Stimulated activated CD4-positive, alpha-beta T cell treated with anti-CD3 and anti-CD28 coated beads, Interleukin-15, amount 100 ng/mL, for 24 hours (primary cell): ENCODE measurements around the gene TMEM273.

Experiments used
- DNase-seq: peaks from one replicate; pipeline ENCODE4 v3.0.0-alpha.2; 2020

TMEM273 gene

GRCh38 chr10:49136525-49136924 lies 51.7 kb downstream of the TMEM273 start:
- no peak for DNase-seq

- no peak for DNase-seq
These were observed 52.4 kb downstream of the TMEM273 start for GRCh38 chr10:49135575-49136313.

DNA sequence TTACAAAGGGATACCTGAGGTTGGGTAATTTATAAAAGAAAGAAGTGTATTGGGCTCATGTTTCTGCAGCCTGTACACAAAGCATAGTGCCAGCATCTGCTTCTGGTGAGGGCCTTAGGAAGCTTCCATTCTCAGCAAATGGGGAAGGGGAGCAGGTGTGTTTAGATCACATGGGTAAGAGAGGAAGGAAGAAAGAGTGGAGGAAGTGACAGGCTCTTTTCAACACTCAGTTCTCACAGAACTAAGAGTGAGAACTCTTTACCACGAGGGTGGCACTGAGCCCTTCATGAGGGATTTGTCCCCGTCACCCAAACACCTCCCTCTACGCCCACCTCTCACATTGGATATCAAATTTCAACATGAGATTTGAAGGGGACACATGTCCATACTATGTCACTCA lies 53.9 kb downstream of the TMEM273 start:
- no peak for DNase-seq

GRCh38 chr10:49133706-49134248 lies 54.4 kb downstream of the TMEM273 start, which contains the start of gene FAM170B:
Gene FAM170B, minus strand, starts transcription at chr10:49134021. Its CDS starts 103 bp downstream, at chr10:49133918.
- DNase-seq, result no peak

DNA sequence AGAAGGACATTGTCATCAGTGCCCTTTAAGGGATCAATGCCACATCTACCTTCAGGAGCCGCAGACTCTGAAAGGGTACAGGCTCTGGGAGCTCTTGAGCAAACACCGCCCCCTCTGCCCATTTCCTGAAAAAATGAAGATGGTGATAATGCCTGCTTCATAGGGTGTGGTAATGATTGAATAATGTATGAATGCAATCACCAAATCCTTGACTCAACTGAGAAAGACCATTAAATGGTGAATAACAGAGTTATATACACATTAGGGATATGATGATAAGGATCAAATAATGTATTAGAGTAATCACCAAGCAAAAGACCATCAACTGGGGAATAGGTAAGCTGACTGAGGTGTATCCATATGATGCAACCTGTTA lies 55.8 kb downstream of the TMEM273 start:
- DNase-seq, result no peak

GRCh38 chr10:49131507-49132361 lies 56.5 kb downstream of the TMEM273 start:
- DNase-seq, result no peak

GRCh38 chr10:49129376-49129775 lies 58.8 kb downstream of the TMEM273 start:
- DNase-seq, result no peak

DNA sequence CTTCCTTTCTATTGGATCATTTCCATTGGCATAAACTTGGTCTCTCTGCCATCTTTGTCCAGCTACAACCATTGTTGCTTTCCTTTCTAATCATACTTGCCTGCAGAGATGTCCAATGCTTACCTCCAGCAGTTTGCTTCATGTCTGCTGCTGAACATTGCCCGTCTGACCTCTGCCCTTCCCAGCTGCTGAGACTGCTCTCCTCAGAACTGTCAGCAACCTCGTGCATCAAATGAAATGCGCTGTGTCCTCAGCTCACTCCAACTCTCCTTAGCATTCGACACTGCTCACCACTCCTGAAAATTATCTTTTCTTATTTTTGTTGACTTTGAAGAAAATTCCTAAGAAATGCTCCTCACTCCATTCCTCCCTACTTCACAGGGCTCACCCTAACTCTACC lies 59.3 kb downstream of the TMEM273 start:
- no peak for DNase-seq

DNA sequence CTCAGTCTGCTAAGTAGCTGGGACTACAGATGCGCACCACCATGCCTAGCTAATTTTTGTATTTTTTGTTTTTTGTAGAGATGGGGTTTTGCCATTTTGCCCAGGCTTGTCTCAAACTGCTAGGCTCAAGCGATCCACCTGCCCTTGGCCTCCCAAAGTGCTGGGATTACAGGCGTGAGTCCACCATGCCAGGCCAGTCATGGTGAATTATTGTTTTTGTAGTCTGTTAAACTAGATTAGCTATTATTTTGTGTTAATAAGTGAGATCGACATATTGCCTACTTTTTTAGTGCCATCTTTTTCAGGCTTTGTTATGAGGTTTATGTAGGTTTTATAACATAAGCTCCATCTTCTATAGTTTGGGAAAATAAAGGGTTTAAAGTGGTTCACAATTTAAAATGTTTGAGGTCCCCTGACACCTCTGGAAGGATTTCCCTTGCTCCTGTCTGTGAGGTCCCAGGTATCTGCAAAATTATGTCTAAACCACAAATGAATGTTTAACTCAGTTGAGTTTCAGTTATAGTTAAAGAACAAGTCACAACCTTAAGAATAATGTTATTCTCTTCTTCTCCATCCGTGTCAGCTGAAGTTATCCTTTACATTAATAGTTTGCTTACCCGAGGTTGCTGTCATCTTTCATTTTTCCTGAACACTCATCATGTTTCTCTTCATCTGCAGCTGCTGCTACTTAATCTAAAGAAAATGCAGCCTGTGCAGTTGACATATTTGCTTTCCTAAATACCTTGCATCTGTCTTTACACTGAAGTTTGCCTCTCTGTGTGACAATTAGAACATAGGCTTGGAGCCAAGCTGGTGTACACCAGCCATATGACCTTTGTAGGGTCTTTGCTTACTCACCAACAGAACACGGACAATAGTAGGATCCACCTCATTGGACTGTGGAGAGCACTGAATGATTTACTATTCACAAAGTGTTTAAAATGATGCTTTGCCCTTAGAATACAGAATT lies 63.9 kb downstream of the TMEM273 start:
- no peak for DNase-seq

- no peak for DNase-seq
These were observed 67.3 kb downstream of the TMEM273 start for GRCh38 chr10:49120911-49121310.

DNA sequence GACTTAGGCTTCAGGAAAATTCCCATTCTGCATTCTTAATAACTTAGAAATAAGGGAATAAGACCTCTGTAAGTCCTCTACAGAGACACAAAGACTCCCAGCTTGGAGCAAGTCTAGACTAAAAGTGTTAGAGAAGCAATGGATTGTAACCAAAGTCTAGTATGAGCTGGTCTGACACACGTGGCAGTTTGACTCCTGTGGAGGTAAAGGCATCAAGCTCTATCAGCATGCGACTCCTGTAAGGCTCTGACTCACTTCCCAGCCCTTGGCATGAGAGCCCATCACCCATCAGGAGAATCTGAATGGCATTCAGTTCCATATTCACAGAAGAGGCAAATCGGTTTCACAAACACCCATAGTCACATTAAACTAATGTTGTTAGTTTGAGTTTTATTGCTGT lies 68.4 kb downstream of the TMEM273 start:
- DNase-seq, result no peak

DNA sequence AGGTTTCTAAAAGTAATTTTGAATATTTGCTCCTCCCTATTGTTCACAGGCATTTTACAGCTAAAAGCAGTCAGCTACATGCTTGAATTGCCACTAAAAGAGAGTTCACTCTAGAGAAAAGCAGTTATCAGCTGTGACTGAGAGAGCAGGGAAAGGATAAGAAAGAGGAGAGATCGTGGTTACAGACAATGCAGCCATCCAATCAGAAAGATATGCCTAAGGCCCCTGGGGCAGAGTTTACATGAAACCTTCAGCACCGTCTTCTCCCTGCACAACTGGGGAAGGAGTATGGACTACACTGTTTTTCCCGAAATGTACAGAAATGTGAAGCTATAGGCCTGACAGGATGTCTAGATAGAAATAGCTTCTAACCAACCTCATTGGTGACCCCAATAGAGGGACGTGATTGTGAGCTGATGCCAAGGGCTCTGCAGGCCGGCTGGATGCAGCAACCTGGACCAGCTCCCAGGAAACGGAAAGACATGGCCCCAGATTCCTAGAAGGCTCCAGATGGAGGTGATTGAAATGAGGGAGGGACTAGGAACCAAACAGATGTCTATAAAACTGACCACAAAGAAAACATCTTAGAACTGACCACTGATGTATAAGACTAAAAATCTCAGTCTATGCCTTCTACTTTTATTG lies 69.6 kb downstream of the TMEM273 start:
- no peak for DNase-seq

DNA sequence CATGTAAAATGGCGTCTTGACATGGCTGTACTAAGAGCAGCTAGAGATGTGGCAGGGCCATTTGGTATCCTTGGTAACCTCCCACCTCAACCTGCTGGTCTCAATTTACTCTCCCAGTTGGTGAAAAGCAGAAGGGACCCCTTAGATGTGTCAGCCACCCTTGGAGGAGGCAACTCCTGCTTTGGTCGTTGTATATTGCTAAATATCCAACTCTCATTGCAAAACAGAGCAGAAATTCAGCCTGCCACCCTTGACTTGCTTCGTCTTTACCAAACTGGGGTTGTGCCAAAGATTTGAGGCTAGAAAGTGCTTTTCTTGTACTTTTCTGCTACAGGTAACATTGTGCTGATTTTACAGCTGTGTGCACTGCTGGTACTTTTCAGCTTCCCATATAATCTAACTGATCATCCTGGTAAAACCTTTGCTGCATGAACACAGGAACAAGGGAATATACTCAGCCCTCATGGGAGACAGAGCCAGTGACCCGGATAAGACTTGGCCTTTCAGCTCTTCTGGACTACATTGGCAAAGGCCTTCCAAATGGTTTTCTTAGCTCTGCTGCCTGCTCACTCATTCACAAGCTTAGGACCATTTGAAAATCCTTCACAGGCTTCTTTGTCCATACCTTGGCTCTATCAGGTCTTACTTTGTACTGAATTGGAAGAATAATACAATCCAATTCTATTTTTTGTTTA lies 70.7 kb downstream of the TMEM273 start:
- no peak for DNase-seq

- no peak for DNase-seq
These were observed 71.4 kb downstream of the TMEM273 start for GRCh38 chr10:49116509-49117375.

- no peak for DNase-seq
These were observed 72.2 kb downstream of the TMEM273 start for GRCh38 chr10:49115796-49116508.

DNA sequence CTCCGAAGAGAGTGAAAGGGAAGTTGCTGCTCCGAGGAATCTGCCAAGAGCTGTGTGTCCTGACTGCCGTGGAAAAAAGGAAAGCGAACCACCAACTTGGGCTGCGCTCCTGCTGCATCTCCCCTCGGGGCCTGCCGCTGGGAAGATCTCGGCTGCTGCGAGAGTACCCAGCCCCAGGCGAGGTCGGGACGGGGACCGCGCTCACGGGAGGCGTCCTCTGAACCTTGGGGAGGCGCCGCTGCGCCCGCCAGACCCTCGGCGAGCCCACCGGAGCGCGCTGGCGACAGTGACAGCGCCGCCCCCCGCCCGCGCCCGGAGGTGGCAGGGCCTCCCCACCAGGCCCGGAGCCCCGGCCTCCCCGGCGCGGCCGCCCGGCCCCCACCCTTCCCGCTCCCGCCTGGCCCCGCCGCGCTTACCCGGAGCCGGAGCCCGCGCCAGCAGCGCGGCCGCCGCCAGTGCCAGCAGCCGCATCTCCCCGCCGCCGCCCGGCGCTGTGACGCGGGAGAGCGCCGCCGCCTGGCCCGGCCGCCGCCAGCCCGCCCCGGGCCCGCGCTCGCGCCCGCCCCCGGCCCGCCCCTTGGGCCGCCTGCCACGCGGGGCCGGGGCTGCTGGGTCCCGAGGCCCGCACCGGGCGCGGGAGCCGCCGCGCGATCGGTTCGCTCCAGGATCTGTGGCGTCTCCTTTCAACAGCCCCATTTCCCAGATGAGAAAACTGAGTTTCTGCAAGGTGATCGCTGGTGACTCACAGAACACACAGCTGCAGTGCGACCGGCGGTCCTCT lies 73.0 kb downstream of the TMEM273 start, which contains the start of gene VSTM4:
Gene VSTM4, minus strand, starts transcription at position 508 of the 781 bp plus-strand sequence. Its CDS starts 37 bp downstream, at position 471.
- DNase-seq, result no peak

- DNase-seq, result no peak
These were observed 73.5 kb downstream of the TMEM273 start for GRCh38 chr10:49114718-49115014.

- no peak for DNase-seq
These were observed 74.5 kb downstream of the TMEM273 start for GRCh38 chr10:49113741-49114141.

GRCh38 chr10:49112851-49113250 lies 75.3 kb downstream of the TMEM273 start:
- DNase-seq, result no peak
